Epithelial cell of esophagus (primary cell): Measurements from ENCODE around the gene DPCD.

Source experiments
- DNase-seq: peaks from one replicate; pipeline ENCODE4 v3.0.0; 2010; ENCODE audit warnings: low read depth
- H3K4me3 ChIP-seq: 2 replicates; pipeline ENCODE4 v1.5.1; 2011; ENCODE audit warnings: mild to moderate bottlenecking, low read length, control low read depth
- CTCF ChIP-seq: IDR thresholded peaks from 2 replicates; pipeline ENCODE4 v1.5.1; 2011; ENCODE audit warnings: low read depth, mild to moderate bottlenecking, low read length, control low read depth, inconsistent platforms; ENCODE audit not compliant: insufficient read depth; ENCODE audit errors: missing control alignments

DPCD gene

GRCh38 chr10:101572785-101573184, 15.3 kb upstream of the DPCD start:
- no peak for TF ChIP-seq CTCF
- no peak for DNase-seq
- no peak overlapping the region for H3K4me3 ChIP-seq

- no peak overlapping the region for H3K4me3 ChIP-seq
- no peak for TF ChIP-seq CTCF
- no peak for DNase-seq
These were observed 14.0 kb upstream of the DPCD start for GRCh38 chr10:101573885-101574753.

- H3K4me3 ChIP-seq, result no peak overlapping the region
- TF ChIP-seq CTCF, result no peak
- no peak for DNase-seq
These were observed 13.0 kb upstream of the DPCD start for GRCh38 chr10:101575091-101575490.

- TF ChIP-seq CTCF, result no peak
- DNase-seq, result no peak
- H3K4me3 ChIP-seq, result no peak overlapping the region
These were observed 12.4 kb upstream of the DPCD start for GRCh38 chr10:101575580-101576210.

GRCh38 chr10:101576211-101576863, 11.8 kb upstream of the DPCD start:
- DNase-seq, result peak; percentile 50
- no peak for TF ChIP-seq CTCF
- no peak overlapping the region for H3K4me3 ChIP-seq

- no peak for TF ChIP-seq CTCF
- H3K4me3 ChIP-seq, result no peak overlapping the region
- DNase-seq, result no peak
These were observed 10.8 kb upstream of the DPCD start for GRCh38 chr10:101577121-101577871.
